SU-DHL-6 (cell line): ENCODE measurements around the gene APCDD1.

ENCODE experiments used
- EZH2phosphoT487 ChIP-seq: fragments of 200-600 bp; sonication (generic), shearing (Covaris generic); conservative IDR thresholded peaks from 2 replicates; pipeline ENCODE4 v1.6.1; 2018; ENCODE audit warnings: mild to moderate bottlenecking, antibody characterized with exemption, low read length, moderate library complexity, mixed read lengths
- TF ChIP-seq, protein P1 (sequence below): fragments of 200-600 bp; sonication (generic); IDR thresholded peaks from one replicate; pipeline ENCODE4 v1.5.1; 2017; ENCODE audit warnings: antibody characterized with exemption, mild to moderate bottlenecking, low read length, moderate library complexity; ENCODE audit not compliant: insufficient read depth, poor library complexity, severe bottlenecking

DNA sequence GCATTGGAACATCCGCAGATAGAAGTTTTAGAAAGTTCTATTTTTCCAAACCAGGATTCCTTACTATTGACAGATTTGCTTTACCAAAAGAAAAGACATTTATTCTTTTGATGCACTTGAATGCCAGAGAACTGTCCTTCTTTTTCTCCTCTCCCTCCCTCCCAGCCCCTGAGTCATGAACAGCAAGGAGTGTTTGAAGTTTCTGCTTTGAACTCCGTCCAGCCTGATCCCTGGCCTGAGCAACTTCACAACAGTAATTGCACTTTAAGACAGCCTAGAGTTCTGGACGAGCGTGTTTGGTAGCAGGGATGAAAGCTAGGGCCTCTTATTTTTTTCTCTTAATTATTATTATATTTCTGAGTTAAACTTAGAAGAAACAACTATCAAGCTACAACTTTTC is 33.6 kb downstream of the APCDD1 start:
- TF ChIP-seq, protein P1, sequence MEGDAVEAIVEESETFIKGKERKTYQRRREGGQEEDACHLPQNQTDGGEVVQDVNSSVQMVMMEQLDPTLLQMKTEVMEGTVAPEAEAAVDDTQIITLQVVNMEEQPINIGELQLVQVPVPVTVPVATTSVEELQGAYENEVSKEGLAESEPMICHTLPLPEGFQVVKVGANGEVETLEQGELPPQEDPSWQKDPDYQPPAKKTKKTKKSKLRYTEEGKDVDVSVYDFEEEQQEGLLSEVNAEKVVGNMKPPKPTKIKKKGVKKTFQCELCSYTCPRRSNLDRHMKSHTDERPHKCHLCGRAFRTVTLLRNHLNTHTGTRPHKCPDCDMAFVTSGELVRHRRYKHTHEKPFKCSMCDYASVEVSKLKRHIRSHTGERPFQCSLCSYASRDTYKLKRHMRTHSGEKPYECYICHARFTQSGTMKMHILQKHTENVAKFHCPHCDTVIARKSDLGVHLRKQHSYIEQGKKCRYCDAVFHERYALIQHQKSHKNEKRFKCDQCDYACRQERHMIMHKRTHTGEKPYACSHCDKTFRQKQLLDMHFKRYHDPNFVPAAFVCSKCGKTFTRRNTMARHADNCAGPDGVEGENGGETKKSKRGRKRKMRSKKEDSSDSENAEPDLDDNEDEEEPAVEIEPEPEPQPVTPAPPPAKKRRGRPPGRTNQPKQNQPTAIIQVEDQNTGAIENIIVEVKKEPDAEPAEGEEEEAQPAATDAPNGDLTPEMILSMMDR = no peak
- TF ChIP-seq EZH2phosphoT487 = no peak
